HK-2 (cell line): ENCODE measurements around the gene ZNF564.
"Not testable (repeated sequence)": the region's sequence is repeated elsewhere in the genome, so short reads cannot be mapped to it uniquely, and the experiment has no call there.

Source experiments
- DNase-seq: peaks from one replicate; pipeline ENCODE4 v3.0.0-alpha.2; 2018; ENCODE audit not compliant: unreplicated experiment

Gene ZNF564

DNA sequence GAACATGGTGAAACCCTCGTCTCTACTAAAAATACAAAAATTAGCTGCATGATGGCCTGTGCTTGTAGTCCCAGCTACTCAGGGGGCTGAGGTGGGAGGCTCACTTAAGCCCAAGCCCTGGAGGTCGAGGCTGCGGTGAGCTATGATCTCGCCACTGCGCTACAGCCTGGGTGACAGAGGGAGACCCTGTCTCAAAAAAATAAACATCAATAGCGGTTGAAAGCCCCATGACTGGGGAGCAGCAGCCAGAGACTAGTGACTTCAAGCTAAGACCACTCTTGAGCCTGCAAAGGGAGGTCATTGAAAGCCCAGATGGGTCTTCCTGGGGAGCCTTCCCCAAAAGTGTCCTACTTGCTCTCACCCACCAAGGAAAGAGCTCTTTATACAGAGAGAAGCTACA is 54.8 kb downstream of the ZNF564 start:
- no peak for DNase-seq

- peak; percentile 94 for DNase-seq
Measured at GRCh38 chr19:12495002-12495802, 56.1 kb downstream of the ZNF564 start.

GRCh38 chr19:12494260-12494860 is 56.9 kb downstream of the ZNF564 start:
- no peak for DNase-seq

- not testable (repeated sequence) for DNase-seq
Measured at GRCh38 chr19:12486265-12486783, 65.0 kb downstream of the ZNF564 start.

DNA sequence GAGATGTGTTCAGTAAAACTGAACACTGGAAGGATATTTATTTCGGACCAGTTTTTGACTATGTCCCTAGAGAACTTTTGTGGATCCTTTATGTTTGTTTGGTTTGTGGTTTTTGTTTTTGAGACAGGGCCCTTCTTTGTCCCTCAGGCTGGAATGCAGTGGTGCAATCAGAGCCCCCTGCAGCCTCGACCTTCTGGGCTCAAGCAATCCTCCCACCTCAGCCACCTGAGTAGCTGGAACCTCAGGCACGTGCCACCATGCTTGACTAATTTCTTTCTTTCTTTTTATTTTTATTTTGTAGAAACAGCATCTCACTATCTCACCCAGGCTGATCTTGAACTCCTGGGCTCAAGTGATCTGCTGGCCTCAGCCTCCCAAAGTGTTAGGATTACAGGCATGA is 65.7 kb downstream of the ZNF564 start:
- DNase-seq: no peak

GRCh38 chr19:12485052-12485416 is 66.2 kb downstream of the ZNF564 start:
- DNase-seq: no peak

DNA sequence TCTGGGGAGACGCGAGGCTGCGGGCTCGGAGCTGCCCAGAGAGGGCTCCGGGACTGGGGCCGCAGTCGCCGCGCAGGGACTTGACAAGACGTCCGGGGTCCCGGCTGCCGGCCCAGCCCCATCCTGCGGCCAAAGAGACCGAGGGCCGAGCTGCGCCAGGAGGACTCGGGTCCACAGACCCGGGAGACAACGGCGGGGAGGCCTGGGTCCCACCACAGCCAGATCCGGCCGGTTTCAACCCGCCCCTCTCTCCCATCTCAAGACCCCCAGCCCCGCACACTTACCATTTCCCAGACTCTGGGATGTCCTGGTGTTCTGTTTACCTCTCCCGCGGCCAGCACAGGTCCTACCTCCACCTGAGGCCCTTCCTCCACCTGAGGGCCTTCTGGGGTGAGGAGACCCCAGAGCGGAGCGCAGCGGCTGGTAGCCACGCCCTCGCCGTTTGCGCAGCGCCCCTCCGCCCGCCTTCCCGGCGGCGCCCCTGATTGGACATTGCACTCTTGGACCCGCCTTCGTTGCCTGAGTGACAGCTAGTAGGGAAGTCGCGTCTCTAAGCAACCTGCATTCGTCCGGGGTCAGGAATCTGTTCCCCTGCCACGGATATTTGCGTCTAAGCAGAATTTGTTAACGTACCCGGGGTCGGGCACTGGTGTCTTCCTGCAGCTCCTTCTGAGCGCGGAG is 66.8 kb downstream of the ZNF564 start, which contains the start of gene ZNF709:
ZNF709 (minus strand) TSS at position 446 of the 681 bp plus-strand sequence; CDS start at position 287, 159 bp downstream.
- DNase-seq: peak; percentile 88

GRCh38 chr19:12484011-12484370 is 67.3 kb downstream of the ZNF564 start:
- no peak for DNase-seq

- DNase-seq: no peak
Measured at GRCh38 chr19:12482509-12482886, 68.8 kb downstream of the ZNF564 start.

DNA sequence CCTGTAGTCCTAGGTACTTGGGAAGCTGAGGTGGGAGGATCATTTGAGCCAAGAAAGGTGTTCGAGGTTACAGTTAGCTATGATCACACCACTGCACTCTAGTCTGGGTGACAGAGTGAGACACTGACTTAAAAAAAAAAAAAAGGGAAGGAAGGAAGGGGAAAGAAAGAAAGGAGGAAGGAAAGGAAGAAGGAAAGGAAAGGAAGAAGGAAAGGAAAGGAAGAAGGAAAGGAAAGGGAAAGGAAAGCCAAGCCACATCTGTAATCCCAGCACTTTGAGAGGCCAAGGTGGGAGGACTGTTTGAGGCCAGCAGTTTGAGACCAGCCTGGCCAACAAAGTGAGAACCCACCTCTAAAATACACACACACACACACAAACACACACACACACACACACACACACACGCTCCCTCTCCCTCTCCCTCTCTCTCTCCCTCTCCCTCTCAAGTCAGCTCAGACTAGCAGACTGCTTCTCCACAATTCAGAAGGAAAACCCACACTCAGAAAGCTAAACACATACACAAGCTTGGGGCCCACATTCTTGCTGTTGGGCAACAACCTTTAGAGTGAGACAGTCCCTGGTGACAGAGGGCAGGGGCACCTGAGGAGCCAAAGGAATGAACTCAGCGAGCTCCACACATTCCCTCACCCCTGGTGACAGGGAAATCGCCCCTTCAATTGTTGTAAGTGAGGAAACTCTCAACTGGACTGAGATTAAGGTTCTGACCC is 69.3 kb downstream of the ZNF564 start:
- no peak for DNase-seq

DNA sequence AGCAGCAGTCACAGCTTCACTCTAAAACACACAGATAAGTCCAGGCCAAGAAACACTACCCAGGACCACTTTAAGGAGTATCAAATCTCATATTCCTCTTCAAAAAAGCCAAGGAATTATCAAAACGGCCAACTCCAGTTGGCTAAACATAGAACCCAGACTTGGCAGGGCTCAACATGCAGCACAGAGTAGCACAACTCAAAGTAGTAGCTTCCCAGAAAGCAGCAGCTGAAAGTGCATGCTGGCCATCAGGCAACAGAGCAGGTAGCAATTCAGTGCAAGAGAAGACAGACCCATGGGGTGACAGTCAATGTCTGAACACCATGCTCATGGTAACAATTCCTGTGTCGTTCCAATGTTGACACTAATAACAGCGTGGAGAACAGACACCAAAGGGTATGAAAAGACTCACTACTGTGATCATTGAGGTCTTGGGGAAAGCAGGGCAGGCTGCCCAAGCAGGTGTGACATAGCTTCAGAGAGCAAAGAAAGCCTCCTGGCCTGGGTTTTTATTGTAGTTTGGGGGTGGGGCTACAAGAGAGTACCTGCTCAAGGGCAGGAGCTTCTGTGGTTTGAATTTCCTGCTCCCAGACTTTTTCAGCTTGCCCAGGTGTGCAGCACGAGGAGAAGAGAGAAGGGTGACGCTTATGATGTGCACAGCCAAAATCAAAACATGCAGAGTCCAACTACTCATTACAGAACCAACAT is 72.9 kb downstream of the ZNF564 start:
- no peak for DNase-seq
